EL (cell line): ENCODE data around the gene SUMO3.

Experiments used
- DNase-seq: peaks from one replicate; pipeline ENCODE4 v3.0.0-alpha.2; 2016

Gene SUMO3

DNA sequence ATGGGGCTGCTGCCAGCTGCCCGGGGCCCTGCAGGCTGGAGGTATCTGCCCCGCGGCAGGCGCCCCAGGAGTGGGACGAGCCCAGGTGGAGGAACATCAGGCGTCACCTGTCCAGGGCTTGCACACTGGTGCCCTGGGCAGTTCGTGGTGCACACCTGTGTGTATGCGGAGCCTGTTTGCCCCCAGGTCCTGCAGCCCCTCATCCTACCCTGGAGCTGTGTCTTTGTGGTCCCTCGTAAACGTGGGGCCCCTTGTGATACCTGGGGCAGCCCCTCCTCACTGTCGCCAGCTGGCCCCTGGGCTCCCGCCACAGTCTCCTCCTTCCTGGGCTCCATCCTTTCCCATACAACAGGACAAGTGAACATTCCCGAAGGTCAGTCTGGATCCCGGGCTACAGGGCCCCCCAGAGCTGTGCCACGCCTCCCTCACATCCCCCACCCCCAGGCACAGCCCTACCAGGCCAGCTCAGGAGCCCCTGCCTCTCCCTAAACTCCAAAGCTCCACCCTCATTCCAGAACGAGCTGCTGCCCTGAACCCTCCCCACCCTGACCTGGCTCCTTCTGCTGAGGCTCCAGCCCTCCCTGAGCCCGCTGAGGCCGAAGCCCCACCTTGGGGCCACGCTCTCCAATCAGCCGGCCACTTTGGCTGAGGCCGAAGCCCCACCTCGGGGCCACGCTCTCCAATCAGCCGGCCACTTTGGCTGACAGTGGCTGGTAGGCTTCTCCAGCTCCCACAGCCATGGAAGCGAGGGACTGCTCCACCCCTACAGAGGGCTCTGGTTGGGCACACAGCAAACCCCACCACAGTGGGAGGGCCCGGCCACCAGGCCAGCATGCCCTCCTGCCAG, 58.9 kb downstream of the SUMO3 start:
- DNase-seq, result no peak

DNA sequence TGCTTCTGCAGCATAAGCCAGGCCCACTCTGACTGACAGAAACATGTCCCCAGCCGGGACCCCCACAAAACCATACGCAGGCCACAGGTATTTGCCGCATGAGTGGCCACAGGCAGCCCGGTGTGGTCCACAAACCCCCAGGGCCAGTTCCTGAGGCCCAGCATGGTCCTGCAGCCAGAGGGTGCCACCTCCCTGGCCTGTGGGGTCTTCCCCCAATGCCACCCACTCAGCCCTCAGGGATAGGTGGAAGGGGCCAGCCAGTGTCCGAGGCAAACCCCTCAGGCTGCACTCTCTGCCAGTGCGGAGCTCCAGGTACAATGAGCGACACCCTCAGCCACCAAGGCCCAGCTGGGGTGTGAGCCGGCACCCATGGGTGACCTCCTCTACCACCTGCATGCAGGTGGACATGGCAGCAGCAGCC, 59.7 kb downstream of the SUMO3 start:
- DNase-seq, result no peak

- DNase-seq, result no peak
These were observed 60.1 kb downstream of the SUMO3 start for GRCh38 chr21:44757731-44758130.

GRCh38 chr21:44756423-44757185, 61.3 kb downstream of the SUMO3 start:
- DNase-seq, result no peak
